ENCODE results near the gene KCNMB1.

Gene KCNMB1

GRCh38 chr5:170362102-170362501 is 27.1 kb downstream of the KCNMB1 start:
- H3K36me3 ChIP-seq (ENCODE audit: insufficient read depth, low read length): no peaks in the 10 kb centered on the region
- H3K4me1 ChIP-seq (ENCODE audit: control insufficient read depth, insufficient read depth, low read length, unreplicated experiment): no peaks in the 10 kb centered on the region
- H2AFZ ChIP-seq (ENCODE audit: low read length, unreplicated experiment): no peak overlapping the region
- H3K27me3 ChIP-seq (ENCODE audit: insufficient read depth, low read length): peaks cover 21% of the 10 kb centered on the region
- no peaks in the 10 kb centered on the region for H3K79me2 ChIP-seq (ENCODE audit: control insufficient read depth, insufficient read depth, low read length, unreplicated experiment)
- H3K27ac ChIP-seq (ENCODE audit: low read depth, low read length): no peak overlapping the region
- H3K4me3 ChIP-seq (ENCODE audit: low read depth, low read length): no peak overlapping the region

DNA sequence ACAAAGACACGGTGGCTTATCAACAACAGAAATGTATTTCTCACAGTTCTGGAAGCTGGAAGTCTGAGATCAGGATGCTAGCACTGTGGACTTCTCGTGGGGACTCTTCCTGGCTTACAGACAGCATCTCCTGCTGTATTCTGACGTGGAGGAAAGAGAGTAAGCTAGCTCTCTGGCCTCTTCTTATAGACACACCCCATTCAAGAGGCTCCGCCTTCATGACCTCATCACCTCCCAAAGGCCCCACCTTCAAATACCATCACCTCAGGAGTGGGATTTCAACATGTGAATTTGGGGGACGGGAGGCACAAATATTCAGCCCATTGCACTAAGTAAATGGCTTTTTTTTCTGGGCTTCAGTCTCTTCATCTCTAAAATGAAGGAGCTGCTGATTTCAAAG is 27.6 kb downstream of the KCNMB1 start:
- Histone ChIP-seq H2AFZ (ENCODE audit: low read length, unreplicated experiment) (no peak overlapping the region), H3K79me2 (ENCODE audit: control insufficient read depth, insufficient read depth, low read length, unreplicated experiment) (no peaks in the 10 kb centered on the region), H3K4me1 (ENCODE audit: control insufficient read depth, insufficient read depth, low read length, unreplicated experiment) (no peaks in the 10 kb centered on the region), H3K4me3 (ENCODE audit: low read depth, low read length) (no peak overlapping the region), H3K27me3 (ENCODE audit: insufficient read depth, low read length) (peaks cover 23% of the 10 kb centered on the region), H3K36me3 (ENCODE audit: insufficient read depth, low read length) (no peaks in the 10 kb centered on the region), H3K27ac (ENCODE audit: low read depth, low read length) (no peak overlapping the region)

DNA sequence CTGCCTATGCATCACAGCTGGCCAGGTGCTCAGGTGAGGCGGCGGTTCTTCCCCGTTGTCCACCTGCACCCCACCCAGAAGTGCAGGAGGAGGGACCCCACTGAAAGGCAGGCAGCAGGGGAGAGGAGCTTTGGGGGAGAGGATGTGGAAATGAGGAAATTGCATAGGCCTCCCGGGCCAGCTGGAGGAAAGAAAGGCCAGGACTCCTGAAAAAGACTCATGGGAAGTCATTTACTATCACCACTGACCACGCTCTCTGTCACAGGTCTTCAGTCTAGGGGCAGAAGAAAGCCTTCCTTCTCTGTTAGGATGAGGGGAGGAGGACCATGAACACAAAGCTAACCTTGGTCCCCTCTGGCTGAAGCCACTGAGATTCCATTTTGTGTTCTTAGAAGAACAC is 28.1 kb downstream of the KCNMB1 start:
- Histone ChIP-seq H3K27ac (ENCODE audit: low read depth, low read length) (no peak overlapping the region), H3K79me2 (ENCODE audit: control insufficient read depth, insufficient read depth, low read length, unreplicated experiment) (no peaks in the 10 kb centered on the region), H3K36me3 (ENCODE audit: insufficient read depth, low read length) (no peaks in the 10 kb centered on the region), H3K4me1 (ENCODE audit: control insufficient read depth, insufficient read depth, low read length, unreplicated experiment) (no peaks in the 10 kb centered on the region), H2AFZ (ENCODE audit: low read length, unreplicated experiment) (no peak overlapping the region), H3K4me3 (ENCODE audit: low read depth, low read length) (no peak overlapping the region), H3K27me3 (ENCODE audit: insufficient read depth, low read length) (peaks cover 25% of the 10 kb centered on the region)

DNA sequence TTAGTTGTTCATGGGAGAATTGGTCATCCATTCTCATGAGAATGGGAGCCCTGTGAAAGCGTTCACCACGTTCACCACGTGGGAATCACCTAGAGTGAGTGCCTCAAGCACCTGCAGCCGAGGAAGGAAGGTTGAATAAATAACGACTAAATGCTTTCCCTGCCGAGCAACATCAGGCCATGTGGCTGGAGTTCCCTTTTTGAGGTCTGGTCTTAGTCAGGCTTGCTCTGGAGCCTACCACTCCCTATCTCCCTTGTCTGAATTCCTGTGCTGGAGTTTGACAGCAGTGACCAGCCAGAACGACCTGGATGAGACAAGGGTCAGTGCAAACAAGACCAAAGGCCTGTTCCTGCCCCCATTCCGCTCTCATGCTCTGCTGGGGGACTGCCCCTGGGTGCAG is 28.5 kb downstream of the KCNMB1 start:
- Histone ChIP-seq H3K36me3 (ENCODE audit: insufficient read depth, low read length) (no peaks in the 10 kb centered on the region), H3K27ac (ENCODE audit: low read depth, low read length) (no peak overlapping the region), H3K79me2 (ENCODE audit: control insufficient read depth, insufficient read depth, low read length, unreplicated experiment) (no peaks in the 10 kb centered on the region), H3K27me3 (ENCODE audit: insufficient read depth, low read length) (peaks cover 26% of the 10 kb centered on the region), H2AFZ (ENCODE audit: low read length, unreplicated experiment) (no peak overlapping the region), H3K4me1 (ENCODE audit: control insufficient read depth, insufficient read depth, low read length, unreplicated experiment) (no peaks in the 10 kb centered on the region), H3K4me3 (ENCODE audit: low read depth, low read length) (no peak overlapping the region)

DNA sequence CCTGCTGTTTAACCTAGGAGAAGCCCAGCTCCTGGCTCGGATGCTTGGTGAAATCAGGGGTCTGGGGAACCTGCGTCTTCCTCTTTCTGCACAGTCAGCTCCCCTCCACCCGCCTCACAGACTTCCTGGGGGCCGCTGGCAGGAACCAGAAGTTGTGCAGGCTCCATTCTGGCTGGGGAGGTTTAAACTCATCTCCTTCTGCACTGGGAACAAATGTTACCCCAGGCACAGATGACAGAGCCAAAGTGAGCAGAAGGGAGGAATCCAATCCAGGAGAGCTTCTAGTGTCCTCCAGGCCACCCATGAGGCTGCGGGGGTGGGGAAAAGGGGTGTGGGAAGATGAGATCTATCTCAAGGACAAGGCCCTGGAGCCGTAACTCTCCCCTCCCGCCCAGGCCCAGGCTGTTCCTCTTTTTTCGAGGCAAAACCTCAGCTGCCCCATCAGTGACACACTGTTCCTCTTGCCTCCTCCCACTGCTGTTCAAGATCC is 31.2 kb downstream of the KCNMB1 start:
- Histone ChIP-seq H2AFZ (ENCODE audit: low read length, unreplicated experiment) (no peak overlapping the region), H3K4me1 (ENCODE audit: control insufficient read depth, insufficient read depth, low read length, unreplicated experiment) (no peaks in the 10 kb centered on the region), H3K79me2 (ENCODE audit: control insufficient read depth, insufficient read depth, low read length, unreplicated experiment) (no peaks in the 10 kb centered on the region), H3K27me3 (ENCODE audit: insufficient read depth, low read length) (peaks cover 54% of the 10 kb centered on the region), H3K4me3 (ENCODE audit: low read depth, low read length) (no peak overlapping the region), H3K36me3 (ENCODE audit: insufficient read depth, low read length) (no peaks in the 10 kb centered on the region), H3K27ac (ENCODE audit: low read depth, low read length) (no peak overlapping the region)

DNA sequence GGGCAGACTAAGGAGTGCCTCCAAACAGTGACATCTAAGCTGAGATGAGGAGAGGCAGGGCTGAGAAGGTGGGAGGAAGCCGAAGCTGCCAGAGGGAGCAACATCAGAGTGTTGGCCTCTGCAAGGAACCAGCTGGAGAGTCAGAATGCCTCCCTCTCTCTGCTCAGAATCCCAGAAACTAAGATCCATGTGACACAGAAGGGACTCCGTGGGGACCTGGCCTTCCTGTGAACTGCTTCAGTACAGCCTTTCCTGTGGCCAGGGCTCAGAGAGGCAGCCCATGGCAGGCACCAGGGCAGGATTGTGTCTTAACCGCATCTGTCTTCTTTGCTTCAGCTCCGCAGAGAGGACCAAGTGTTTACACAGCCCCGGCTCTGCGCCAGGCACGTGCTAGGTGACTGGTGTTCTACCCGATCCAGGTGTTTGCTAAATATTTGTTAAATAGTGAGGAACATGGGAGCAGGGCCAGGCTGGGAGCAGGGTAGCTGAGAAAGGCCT is 33.5 kb downstream of the KCNMB1 start:
- no peak overlapping the region for H2AFZ ChIP-seq (ENCODE audit: low read length, unreplicated experiment)
- no peaks in the 10 kb centered on the region for H3K36me3 ChIP-seq (ENCODE audit: insufficient read depth, low read length)
- no peak overlapping the region for H3K27ac ChIP-seq (ENCODE audit: low read depth, low read length)
- H3K79me2 ChIP-seq (ENCODE audit: control insufficient read depth, insufficient read depth, low read length, unreplicated experiment): no peaks in the 10 kb centered on the region
- H3K27me3 ChIP-seq (ENCODE audit: insufficient read depth, low read length): peaks cover 74% of the 10 kb centered on the region
- no peaks in the 10 kb centered on the region for H3K4me1 ChIP-seq (ENCODE audit: control insufficient read depth, insufficient read depth, low read length, unreplicated experiment)
- H3K4me3 ChIP-seq (ENCODE audit: low read depth, low read length): no peak overlapping the region

DNA sequence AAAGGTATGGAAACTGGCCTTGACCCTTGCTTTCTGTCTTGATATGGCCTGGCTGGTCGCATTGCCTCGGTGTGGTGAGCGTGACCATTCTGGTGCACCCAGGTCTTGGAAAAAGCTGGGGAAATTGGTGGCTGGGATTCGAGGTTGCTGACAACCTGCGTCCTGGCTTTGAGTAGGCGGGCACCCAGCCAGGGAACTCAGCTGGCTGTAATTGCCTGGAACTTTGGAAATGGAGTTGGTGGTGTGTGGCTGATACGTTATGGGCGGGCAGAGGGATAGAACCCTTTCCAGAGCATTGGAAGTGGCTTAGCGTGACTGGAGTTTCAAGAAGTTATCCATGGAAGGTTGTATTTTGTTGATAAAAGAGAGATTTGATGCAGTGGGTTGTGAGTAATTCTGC is 35.2 kb downstream of the KCNMB1 start:
- peaks cover 86% of the 10 kb centered on the region for H3K27me3 ChIP-seq (ENCODE audit: insufficient read depth, low read length)
- no peaks in the 10 kb centered on the region for H3K4me1 ChIP-seq (ENCODE audit: control insufficient read depth, insufficient read depth, low read length, unreplicated experiment)

GRCh38 chr5:170353011-170353761 is 36.0 kb downstream of the KCNMB1 start:
- peaks cover 86% of the 10 kb centered on the region for H3K27me3 ChIP-seq (ENCODE audit: insufficient read depth, low read length)
- no peak overlapping the region for H3K4me3 ChIP-seq (ENCODE audit: low read depth, low read length)
- no peaks in the 10 kb centered on the region for H3K79me2 ChIP-seq (ENCODE audit: control insufficient read depth, insufficient read depth, low read length, unreplicated experiment)
- H3K4me1 ChIP-seq (ENCODE audit: control insufficient read depth, insufficient read depth, low read length, unreplicated experiment): no peaks in the 10 kb centered on the region
- no peaks in the 10 kb centered on the region for H3K36me3 ChIP-seq (ENCODE audit: insufficient read depth, low read length)
- H3K27ac ChIP-seq (ENCODE audit: low read depth, low read length): no peak overlapping the region
- no peak overlapping the region for H2AFZ ChIP-seq (ENCODE audit: low read length, unreplicated experiment)

More for the DNA sequence above, 35.2 kb downstream of the KCNMB1 start:
- Histone ChIP-seq H3K36me3 (ENCODE audit: insufficient read depth, low read length) (no peaks in the 10 kb centered on the region), H3K27ac (ENCODE audit: low read depth, low read length) (no peak overlapping the region), H3K4me3 (ENCODE audit: low read depth, low read length) (no peak overlapping the region), H3K79me2 (ENCODE audit: control insufficient read depth, insufficient read depth, low read length, unreplicated experiment) (no peaks in the 10 kb centered on the region), H2AFZ (ENCODE audit: low read length, unreplicated experiment) (no peak overlapping the region)

DNA sequence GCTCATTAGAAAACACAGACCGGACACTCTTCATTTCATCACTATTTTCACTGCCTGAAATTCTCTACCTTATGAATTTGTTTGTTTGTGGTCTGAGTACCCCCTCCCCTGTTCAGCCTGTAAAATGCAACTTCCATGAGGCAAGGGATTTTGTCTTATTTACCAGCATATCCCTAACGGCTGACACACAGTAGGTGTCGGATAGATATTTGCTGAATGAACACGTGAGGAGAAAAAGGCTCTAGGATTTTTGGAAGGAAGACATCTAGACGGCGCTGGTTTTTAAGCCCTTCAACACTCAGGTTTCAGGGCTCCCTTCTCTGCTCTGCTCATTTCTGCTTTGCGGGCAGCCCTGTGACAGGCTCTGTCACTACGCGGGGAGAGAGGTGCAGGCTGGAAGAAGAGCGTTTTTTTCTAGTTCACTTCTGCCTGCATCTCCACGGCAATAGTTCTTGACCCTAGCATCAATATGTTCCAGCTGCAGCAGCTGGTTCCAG is 41.0 kb downstream of the KCNMB1 start:
- Histone ChIP-seq H2AFZ (ENCODE audit: low read length, unreplicated experiment) (no peak overlapping the region), H3K79me2 (ENCODE audit: control insufficient read depth, insufficient read depth, low read length, unreplicated experiment) (no peaks in the 10 kb centered on the region), H3K27ac (ENCODE audit: low read depth, low read length) (no peak overlapping the region), H3K27me3 (ENCODE audit: insufficient read depth, low read length) (peaks cover 90% of the 10 kb centered on the region), H3K36me3 (ENCODE audit: insufficient read depth, low read length) (no peaks in the 10 kb centered on the region), H3K4me1 (ENCODE audit: control insufficient read depth, insufficient read depth, low read length, unreplicated experiment) (no peaks in the 10 kb centered on the region), H3K4me3 (ENCODE audit: low read depth, low read length) (no peak overlapping the region)

DNA sequence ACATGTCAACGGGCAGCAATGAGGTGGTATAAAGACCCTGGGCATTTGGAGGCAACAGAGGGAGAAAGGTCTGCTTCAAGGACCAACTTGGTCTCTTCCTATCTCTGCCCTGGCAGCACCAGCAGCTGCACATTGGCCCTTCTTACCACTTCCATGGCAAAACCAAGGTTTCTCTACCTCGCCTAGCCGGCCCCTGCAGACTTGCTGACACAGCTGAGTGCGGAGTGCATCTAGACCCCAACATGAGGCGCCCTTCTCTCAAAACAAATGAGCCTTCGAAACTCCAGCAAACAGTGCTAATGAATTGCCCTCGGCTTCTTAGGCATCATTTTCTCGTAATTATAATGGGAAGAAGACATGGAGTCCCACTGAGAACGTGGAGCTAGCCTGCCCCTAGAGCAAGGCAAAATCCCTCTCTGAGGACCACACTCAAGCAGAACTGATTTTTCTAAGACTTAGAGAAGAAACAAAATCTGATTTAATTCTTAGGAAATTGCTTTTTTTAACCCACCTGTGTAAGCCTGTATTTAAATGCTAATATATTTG is 42.1 kb downstream of the KCNMB1 start:
- Histone ChIP-seq H3K4me1 (ENCODE audit: control insufficient read depth, insufficient read depth, low read length, unreplicated experiment) (no peaks in the 10 kb centered on the region), H3K27me3 (ENCODE audit: insufficient read depth, low read length) (peaks cover 84% of the 10 kb centered on the region), H2AFZ (ENCODE audit: low read length, unreplicated experiment) (no peak overlapping the region), H3K4me3 (ENCODE audit: low read depth, low read length) (no peak overlapping the region), H3K79me2 (ENCODE audit: control insufficient read depth, insufficient read depth, low read length, unreplicated experiment) (no peaks in the 10 kb centered on the region), H3K27ac (ENCODE audit: low read depth, low read length) (no peak overlapping the region), H3K36me3 (ENCODE audit: insufficient read depth, low read length) (no peaks in the 10 kb centered on the region)

GRCh38 chr5:170345971-170346370 is 43.2 kb downstream of the KCNMB1 start:
- Histone ChIP-seq H3K4me3 (ENCODE audit: low read depth, low read length) (no peak overlapping the region), H3K27ac (ENCODE audit: low read depth, low read length) (no peak overlapping the region), H3K36me3 (ENCODE audit: insufficient read depth, low read length) (no peaks in the 10 kb centered on the region), H2AFZ (ENCODE audit: low read length, unreplicated experiment) (no peak overlapping the region), H3K27me3 (ENCODE audit: insufficient read depth, low read length) (peaks cover 76% of the 10 kb centered on the region), H3K79me2 (ENCODE audit: control insufficient read depth, insufficient read depth, low read length, unreplicated experiment) (no peaks in the 10 kb centered on the region), H3K4me1 (ENCODE audit: control insufficient read depth, insufficient read depth, low read length, unreplicated experiment) (no peaks in the 10 kb centered on the region)
